Epithelial cell of prostate (primary cell): ENCODE data around the gene KCNK5.

Source experiments
- DNase-seq: peaks from one replicate; pipeline ENCODE4 v3.0.0-alpha.2; 2011; ENCODE audit warnings: low read depth, low spot score
- H3K27ac ChIP-seq: fragments of 450-650 bp; 2 replicates; pipeline ENCODE4 v1.5.1; 2017; ENCODE audit warnings: mild to moderate bottlenecking

KCNK5 gene

GRCh38 chr6:39243809-39244208, 14.5 kb upstream of the KCNK5 start:
- no peak overlapping the region for H3K27ac ChIP-seq
- DNase-seq = no peak

- no peak overlapping the region for H3K27ac ChIP-seq
- no peak for DNase-seq
Observed at GRCh38 chr6:39240155-39240757, 11.0 kb upstream of the KCNK5 start.

GRCh38 chr6:39239527-39240154, 10.4 kb upstream of the KCNK5 start:
- DNase-seq = no peak
- no peak overlapping the region for H3K27ac ChIP-seq

GRCh38 chr6:39236742-39237141, 7.5 kb upstream of the KCNK5 start:
- no peak for DNase-seq
- no peak overlapping the region for H3K27ac ChIP-seq

GRCh38 chr6:39233333-39233732, 4.1 kb upstream of the KCNK5 start:
- no peak overlapping the region for H3K27ac ChIP-seq
- DNase-seq = no peak

- H3K27ac ChIP-seq = no peak overlapping the region
- no peak for DNase-seq
Observed at GRCh38 chr6:39231521-39232243, 2.4 kb upstream of the KCNK5 start.

GRCh38 chr6:39230654-39231035, 1.4 kb upstream of the KCNK5 start:
- no peak for DNase-seq
- no peak overlapping the region for H3K27ac ChIP-seq

GRCh38 chr6:39228111-39228971, 934 bp downstream of the KCNK5 start:
- DNase-seq = no peak

GRCh38 chr6:39227476-39227875, 1.8 kb downstream of the KCNK5 start:
- no peak overlapping the region for H3K27ac ChIP-seq
- DNase-seq = no peak

More at GRCh38 chr6:39228111-39228971, 934 bp downstream of the KCNK5 start:
- no peak overlapping the region for H3K27ac ChIP-seq

GRCh38 chr6:39226639-39227329, 2.5 kb downstream of the KCNK5 start:
- DNase-seq = no peak
- no peak overlapping the region for H3K27ac ChIP-seq

GRCh38 chr6:39225946-39226437, 3.3 kb downstream of the KCNK5 start:
- no peak for DNase-seq
- no peak overlapping the region for H3K27ac ChIP-seq

GRCh38 chr6:39225543-39225942, 3.7 kb downstream of the KCNK5 start:
- no peak for DNase-seq
- H3K27ac ChIP-seq = no peak overlapping the region

- no peak for DNase-seq
- no peak overlapping the region for H3K27ac ChIP-seq
Observed at GRCh38 chr6:39224523-39225182, 4.6 kb downstream of the KCNK5 start.

- no peak for DNase-seq
Observed at GRCh38 chr6:39224011-39224410, 5.3 kb downstream of the KCNK5 start.

GRCh38 chr6:39223555-39223954, 5.7 kb downstream of the KCNK5 start:
- DNase-seq = no peak
- H3K27ac ChIP-seq = no peak overlapping the region

More at GRCh38 chr6:39224011-39224410, 5.3 kb downstream of the KCNK5 start:
- H3K27ac ChIP-seq = no peak overlapping the region

GRCh38 chr6:39223061-39223460, 6.2 kb downstream of the KCNK5 start:
- no peak for DNase-seq
- no peak overlapping the region for H3K27ac ChIP-seq

GRCh38 chr6:39221779-39222641, 7.3 kb downstream of the KCNK5 start:
- H3K27ac ChIP-seq = no peak overlapping the region
- no peak for DNase-seq

- H3K27ac ChIP-seq = no peak overlapping the region
- no peak for DNase-seq
Observed at GRCh38 chr6:39221115-39221514, 8.2 kb downstream of the KCNK5 start.
